HepG2 (cell line): Measurements from ENCODE around the gene UST. TPM values are rescaled to one million over a fixed set of nuclear protein-coding genes. Genes with fewer than 3 reads are reported as not detected.

Experiments used
- E2F2 ChIP-seq: sonication (generic); formaldehyde crosslinking; IDR thresholded peaks from 2 replicates; pipeline ENCODE4 v1.4.0; 2020; ENCODE audit warnings: missing genetic modification reagents, borderline replicate concordance
- HCFC1 ChIP-seq: fragments of 150-350 bp; IDR thresholded peaks from 2 replicates; pipeline ENCODE4 v1.6.1; 2014; ENCODE audit warnings: low read depth, low read length
- HOXA9 ChIP-seq: sonication (generic); formaldehyde crosslinking; IDR thresholded peaks from 2 replicates; pipeline ENCODE4 v1.8.1; 2022; ENCODE audit warnings: missing genetic modification reagents, mild to moderate bottlenecking, moderate library complexity, borderline replicate concordance
- MED8 ChIP-seq: sonication (generic); formaldehyde crosslinking; IDR thresholded peaks from 2 replicates; pipeline ENCODE4 v1.8.1; 2023; ENCODE audit warnings: mild to moderate bottlenecking, missing genetic modification reagents; ENCODE audit not compliant: insufficient replicate concordance
- MXD1 ChIP-seq: sonication (generic); formaldehyde crosslinking; IDR thresholded peaks from 2 replicates; pipeline ENCODE4 v1.4.0; 2020; ENCODE audit warnings: mild to moderate bottlenecking, missing genetic modification reagents
- RARG ChIP-seq: sonication (generic); formaldehyde crosslinking; IDR thresholded peaks from 2 replicates; pipeline ENCODE4 v1.4.0; 2020; ENCODE audit warnings: low read depth, mild to moderate bottlenecking, missing genetic modification reagents
- RFX3 ChIP-seq: IDR thresholded peaks from 2 replicates; pipeline ENCODE4 v1.6.1; 2016; ENCODE audit warnings: missing biosample characterization, missing genetic modification reagents
- SETDB1 ChIP-seq: sonication (generic); formaldehyde crosslinking; IDR thresholded peaks from 2 replicates; pipeline ENCODE4 v1.5.1; 2020; ENCODE audit warnings: missing genetic modification reagents, mild to moderate bottlenecking, borderline replicate concordance
- TRIM22 ChIP-seq: fragments of 450-650 bp; IDR thresholded peaks from 2 replicates; pipeline ENCODE4 v1.6.1; 2017
- ZKSCAN8 ChIP-seq: IDR thresholded peaks from 2 replicates; pipeline ENCODE4 v1.6.1; 2016; ENCODE audit warnings: borderline replicate concordance, missing genetic modification reagents, missing compliant biosample characterization
- ZNF546 ChIP-seq: sonication (generic); formaldehyde crosslinking; conservative IDR thresholded peaks from 2 replicates; pipeline ENCODE4 v1.8.1; 2023; ENCODE audit warnings: mild to moderate bottlenecking, missing genetic modification reagents
- ZNF704 ChIP-seq: sonication (generic); formaldehyde crosslinking; IDR thresholded peaks from 2 replicates; pipeline ENCODE4 v1.8.1; 2023; ENCODE audit warnings: mild to moderate bottlenecking, inconsistent platforms, moderate library complexity, missing genetic modification reagents, borderline replicate concordance
- polyA plus RNA-seq, 8 experiments: library from polyadenylated mRNA; depleted of rRNA in 3 of 8; stranded (reverse) in 7 of 8; unstranded in 1 of 8; fragments of >200 nt; fragmentation: Illumina TruSeq in 4 of 8; extraction: Trizol in 4 of 8; gene quantifications; 2 replicates each; pipeline versions ENCODE4 v1.2.1 to v1.2.3, GENCODE V29; 2011 to 2016; ENCODE audit warnings: low read depth in 4 of 8, missing spikeins in 1 of 8, mixed read lengths in 1 of 8; ENCODE audit not compliant: insufficient read depth in 1 of 8
- total RNA-seq, 5 experiments: library from RNA; depleted of rRNA; stranded (reverse); fragments of >200 nt; fragmentation: Illumina TruSeq; extraction: Trizol; gene quantifications; 2 replicates each; pipeline ENCODE4 v1.2.3, GENCODE V29; 2016; ENCODE audit warnings: low read depth in 1 of 5
- TF ChIP-seq, protein P1 (sequence below): sonication (generic); formaldehyde crosslinking; IDR thresholded peaks from 2 replicates; pipeline ENCODE4 v1.9.0; 2022; ENCODE audit warnings: low read depth, missing genetic modification reagents
- TF ChIP-seq, protein P2 (sequence below): sonication (generic); formaldehyde crosslinking; IDR thresholded peaks from 2 replicates; pipeline ENCODE4 v1.4.0; 2020; ENCODE audit warnings: missing genetic modification reagents
- TF ChIP-seq, protein P3 (sequence below): sonication (generic); formaldehyde crosslinking; IDR thresholded peaks from 2 replicates; pipeline ENCODE4 v1.4.0; 2020; ENCODE audit warnings: missing genetic modification reagents; ENCODE audit errors: not compliant biosample characterization

UST gene
- total and polyA plus RNA-seq, 2 of the 13 experiments (the other 11 are each of a cell fraction or from before 2014, with no cell fraction given), result 0.27 TPM; not detected in 1

DNA sequence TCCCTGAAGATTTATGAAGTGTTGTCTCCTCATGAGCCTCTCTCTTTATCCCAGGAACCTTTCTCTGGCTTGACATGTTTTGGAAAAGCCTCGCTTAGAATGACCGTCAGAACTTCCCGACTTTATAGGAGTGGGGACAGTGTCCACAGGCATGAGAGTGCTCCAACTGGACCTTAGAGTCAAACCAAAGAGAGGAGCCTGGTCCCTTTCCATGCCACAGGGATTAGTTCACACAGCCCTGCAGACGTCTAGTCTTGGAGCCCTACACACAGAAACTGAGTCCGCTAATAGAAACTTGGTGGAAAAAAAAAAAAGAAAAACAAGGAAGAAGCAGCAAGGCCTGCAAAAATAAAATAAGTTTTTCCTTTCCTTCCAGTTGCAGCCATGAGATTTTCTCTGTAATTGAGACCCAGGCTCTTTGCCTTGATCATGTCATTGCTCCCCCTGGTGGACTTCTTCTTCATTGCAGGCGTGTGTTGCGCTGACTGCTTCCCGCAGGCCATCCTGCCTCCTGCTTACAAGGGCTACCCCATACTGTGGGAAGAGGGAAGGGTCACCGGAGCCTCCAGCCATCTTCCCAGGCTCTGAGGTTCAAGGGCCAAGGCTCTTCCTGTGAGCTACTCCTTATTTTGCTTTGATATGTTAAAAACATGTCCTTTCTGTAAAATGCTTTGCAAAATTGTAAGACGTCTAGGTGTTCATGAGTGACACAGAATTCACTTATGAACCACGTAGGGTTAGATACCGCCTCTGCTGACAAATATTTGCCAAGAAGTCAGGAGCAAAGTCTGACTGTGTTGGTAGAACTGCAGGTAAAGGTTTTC is 201.0 kb downstream of the UST start (continued):
- TF ChIP-seq, protein P1, sequence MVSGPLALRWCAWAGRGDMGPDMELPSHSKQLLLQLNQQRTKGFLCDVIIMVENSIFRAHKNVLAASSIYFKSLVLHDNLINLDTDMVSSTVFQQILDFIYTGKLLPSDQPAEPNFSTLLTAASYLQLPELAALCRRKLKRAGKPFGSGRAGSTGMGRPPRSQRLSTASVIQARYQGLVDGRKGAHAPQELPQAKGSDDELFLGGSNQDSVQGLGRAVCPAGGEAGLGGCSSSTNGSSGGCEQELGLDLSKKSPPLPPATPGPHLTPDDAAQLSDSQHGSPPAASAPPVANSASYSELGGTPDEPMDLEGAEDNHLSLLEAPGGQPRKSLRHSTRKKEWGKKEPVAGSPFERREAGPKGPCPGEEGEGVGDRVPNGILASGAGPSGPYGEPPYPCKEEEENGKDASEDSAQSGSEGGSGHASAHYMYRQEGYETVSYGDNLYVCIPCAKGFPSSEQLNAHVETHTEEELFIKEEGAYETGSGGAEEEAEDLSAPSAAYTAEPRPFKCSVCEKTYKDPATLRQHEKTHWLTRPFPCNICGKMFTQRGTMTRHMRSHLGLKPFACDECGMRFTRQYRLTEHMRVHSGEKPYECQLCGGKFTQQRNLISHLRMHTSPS, result no peak
- TF ChIP-seq SETDB1 (CRISPR knock-in tag) (no peak), RFX3 (CRISPR knock-in tag) (no peak), TRIM22 (no peak), HOXA9 (CRISPR knock-in tag) (no peak), MXD1 (no peak), RARG (CRISPR knock-in tag) (no peak), MED8 (CRISPR knock-in tag) (no peak), E2F2 (CRISPR knock-in tag) (no peak), ZNF546 (CRISPR knock-in tag) (no peak), ZKSCAN8 (no peak), ZNF704 (CRISPR knock-in tag) (no peak), HCFC1 (no peak)
- TF ChIP-seq, protein P2, sequence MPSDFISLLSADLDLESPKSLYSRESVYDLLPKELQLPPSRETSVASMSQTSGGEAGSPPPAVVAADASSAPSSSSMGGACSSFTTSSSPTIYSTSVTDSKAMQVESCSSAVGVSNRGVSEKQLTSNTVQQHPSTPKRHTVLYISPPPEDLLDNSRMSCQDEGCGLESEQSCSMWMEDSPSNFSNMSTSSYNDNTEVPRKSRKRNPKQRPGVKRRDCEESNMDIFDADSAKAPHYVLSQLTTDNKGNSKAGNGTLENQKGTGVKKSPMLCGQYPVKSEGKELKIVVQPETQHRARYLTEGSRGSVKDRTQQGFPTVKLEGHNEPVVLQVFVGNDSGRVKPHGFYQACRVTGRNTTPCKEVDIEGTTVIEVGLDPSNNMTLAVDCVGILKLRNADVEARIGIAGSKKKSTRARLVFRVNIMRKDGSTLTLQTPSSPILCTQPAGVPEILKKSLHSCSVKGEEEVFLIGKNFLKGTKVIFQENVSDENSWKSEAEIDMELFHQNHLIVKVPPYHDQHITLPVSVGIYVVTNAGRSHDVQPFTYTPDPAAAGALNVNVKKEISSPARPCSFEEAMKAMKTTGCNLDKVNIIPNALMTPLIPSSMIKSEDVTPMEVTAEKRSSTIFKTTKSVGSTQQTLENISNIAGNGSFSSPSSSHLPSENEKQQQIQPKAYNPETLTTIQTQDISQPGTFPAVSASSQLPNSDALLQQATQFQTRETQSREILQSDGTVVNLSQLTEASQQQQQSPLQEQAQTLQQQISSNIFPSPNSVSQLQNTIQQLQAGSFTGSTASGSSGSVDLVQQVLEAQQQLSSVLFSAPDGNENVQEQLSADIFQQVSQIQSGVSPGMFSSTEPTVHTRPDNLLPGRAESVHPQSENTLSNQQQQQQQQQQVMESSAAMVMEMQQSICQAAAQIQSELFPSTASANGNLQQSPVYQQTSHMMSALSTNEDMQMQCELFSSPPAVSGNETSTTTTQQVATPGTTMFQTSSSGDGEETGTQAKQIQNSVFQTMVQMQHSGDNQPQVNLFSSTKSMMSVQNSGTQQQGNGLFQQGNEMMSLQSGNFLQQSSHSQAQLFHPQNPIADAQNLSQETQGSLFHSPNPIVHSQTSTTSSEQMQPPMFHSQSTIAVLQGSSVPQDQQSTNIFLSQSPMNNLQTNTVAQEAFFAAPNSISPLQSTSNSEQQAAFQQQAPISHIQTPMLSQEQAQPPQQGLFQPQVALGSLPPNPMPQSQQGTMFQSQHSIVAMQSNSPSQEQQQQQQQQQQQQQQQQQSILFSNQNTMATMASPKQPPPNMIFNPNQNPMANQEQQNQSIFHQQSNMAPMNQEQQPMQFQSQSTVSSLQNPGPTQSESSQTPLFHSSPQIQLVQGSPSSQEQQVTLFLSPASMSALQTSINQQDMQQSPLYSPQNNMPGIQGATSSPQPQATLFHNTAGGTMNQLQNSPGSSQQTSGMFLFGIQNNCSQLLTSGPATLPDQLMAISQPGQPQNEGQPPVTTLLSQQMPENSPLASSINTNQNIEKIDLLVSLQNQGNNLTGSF (CRISPR knock-in tag), result no peak
- TF ChIP-seq, protein P3, sequence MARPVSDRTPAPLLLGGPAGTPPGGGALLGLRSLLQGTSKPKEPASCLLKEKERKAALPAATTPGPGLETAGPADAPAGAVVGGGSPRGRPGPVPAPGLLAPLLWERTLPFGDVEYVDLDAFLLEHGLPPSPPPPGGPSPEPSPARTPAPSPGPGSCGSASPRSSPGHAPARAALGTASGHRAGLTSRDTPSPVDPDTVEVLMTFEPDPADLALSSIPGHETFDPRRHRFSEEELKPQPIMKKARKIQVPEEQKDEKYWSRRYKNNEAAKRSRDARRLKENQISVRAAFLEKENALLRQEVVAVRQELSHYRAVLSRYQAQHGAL (CRISPR knock-in tag), result no peak
